ENCODE measurements around the gene COX6B1. TPM values are rescaled to one million over a fixed set of nuclear protein-coding genes. Genes with fewer than 3 reads are reported as not detected.

The COX6B1 gene
- total RNA-seq, 1 donor from 2014 or later, result 448 TPM

DNA sequence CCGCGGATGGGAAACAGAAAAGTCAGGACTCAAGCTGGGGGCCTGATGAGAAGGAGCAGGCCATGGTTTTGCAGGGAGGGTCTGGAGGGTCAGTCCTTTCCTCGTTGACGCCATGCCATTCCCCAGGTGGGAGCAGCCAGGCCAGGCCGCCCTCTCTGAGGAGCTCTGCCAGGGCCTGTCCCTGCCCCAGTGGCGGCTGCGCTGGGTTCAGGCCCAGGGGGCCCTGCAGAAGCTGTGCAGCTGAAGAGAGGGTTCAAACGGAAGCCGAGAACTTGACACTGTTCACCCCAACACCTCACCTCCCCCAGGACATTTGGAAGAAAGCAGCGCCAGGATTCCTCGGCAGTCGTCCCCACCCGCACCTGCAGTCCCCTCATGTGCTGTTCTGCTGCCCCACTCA, 25.4 kb upstream of the COX6B1 start:
- no peaks in the 10 kb centered on the region for H3K4me1 Mint-ChIP-seq (ENCODE audit: low read depth, unreplicated experiment)
- peaks cover 9% of the 10 kb centered on the region for H3K27me3 Mint-ChIP-seq (ENCODE audit: unreplicated experiment)
- no peak overlapping the region for H3K27ac Mint-ChIP-seq (ENCODE audit: unreplicated experiment)
- DNase-seq, result no peak
- TF ChIP-seq, protein P1, sequence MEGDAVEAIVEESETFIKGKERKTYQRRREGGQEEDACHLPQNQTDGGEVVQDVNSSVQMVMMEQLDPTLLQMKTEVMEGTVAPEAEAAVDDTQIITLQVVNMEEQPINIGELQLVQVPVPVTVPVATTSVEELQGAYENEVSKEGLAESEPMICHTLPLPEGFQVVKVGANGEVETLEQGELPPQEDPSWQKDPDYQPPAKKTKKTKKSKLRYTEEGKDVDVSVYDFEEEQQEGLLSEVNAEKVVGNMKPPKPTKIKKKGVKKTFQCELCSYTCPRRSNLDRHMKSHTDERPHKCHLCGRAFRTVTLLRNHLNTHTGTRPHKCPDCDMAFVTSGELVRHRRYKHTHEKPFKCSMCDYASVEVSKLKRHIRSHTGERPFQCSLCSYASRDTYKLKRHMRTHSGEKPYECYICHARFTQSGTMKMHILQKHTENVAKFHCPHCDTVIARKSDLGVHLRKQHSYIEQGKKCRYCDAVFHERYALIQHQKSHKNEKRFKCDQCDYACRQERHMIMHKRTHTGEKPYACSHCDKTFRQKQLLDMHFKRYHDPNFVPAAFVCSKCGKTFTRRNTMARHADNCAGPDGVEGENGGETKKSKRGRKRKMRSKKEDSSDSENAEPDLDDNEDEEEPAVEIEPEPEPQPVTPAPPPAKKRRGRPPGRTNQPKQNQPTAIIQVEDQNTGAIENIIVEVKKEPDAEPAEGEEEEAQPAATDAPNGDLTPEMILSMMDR (IDR thresholded peaks at IDR 0.05; ENCODE audit: partially characterized antibody, unreplicated experiment), result no peak
- peaks cover 6% of the 10 kb centered on the region for H3K9me3 Mint-ChIP-seq (ENCODE audit: unreplicated experiment)
- no peak overlapping the region for H3K4me3 Mint-ChIP-seq (ENCODE audit: unreplicated experiment)
- no peaks in the 10 kb centered on the region for H3K36me3 Mint-ChIP-seq (ENCODE audit: unreplicated experiment)

DNA sequence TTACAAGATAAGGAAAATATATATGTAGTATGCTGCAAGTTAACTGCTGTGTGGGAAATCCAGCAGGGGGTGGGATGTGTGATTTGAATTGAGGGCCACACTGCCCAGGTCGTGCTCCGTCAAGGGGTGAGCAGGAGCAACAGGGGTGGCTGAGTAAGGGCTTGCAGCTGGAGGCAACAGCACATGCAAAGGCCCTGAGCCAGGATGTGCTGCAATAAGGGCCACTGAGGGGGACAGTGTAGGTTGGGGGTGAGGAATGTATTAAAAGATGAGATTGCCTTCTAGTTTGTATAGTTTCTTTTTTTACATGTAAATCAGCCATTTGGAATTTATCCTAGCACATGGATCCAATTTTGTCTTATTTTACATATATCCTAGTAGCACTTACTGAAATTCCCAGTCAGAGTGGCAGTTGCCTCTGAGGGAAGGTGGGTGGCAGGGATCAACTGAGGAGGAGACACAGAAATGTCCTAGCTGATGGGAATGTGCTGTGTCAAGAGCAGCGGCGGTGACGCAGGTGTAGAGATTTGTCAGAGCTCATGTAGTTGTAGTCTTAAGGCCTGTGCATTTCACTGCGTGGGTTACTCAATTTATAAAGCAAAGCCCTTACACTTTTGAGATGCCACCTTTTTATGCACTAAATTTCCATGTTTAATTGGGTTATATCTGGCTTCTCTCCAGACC, 24.7 kb upstream of the COX6B1 start:
- Mint-ChIP-seq H3K27ac (ENCODE audit: unreplicated experiment) (peak overlapping the region; percentile 40), H3K4me3 (ENCODE audit: unreplicated experiment) (no peak overlapping the region), H3K36me3 (ENCODE audit: unreplicated experiment) (no peaks in the 10 kb centered on the region), H3K27me3 (ENCODE audit: unreplicated experiment) (peaks cover 9% of the 10 kb centered on the region), H3K4me1 (ENCODE audit: low read depth, unreplicated experiment) (no peaks in the 10 kb centered on the region), H3K9me3 (ENCODE audit: unreplicated experiment) (peaks cover 8% of the 10 kb centered on the region)
- no peak for DNase-seq
- TF ChIP-seq, protein P1 (IDR thresholded peaks at IDR 0.05; ENCODE audit: partially characterized antibody, unreplicated experiment), result no peak

DNA sequence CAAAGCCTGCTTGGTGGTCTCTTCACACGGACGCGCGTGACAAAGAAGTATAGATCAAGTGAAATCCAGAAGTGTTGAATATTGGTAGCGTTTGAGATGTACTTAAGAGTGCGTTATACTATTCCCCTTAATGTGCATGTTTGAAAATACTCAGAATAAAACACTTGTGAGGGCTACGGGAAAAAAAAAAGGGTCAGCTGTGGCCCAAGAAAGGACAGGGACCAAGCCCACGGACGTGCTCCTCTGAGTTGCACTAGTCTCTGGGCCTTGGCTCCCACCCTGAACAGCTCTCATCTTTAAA, 19.9 kb upstream of the COX6B1 start:
- Mint-ChIP-seq H3K4me3 (ENCODE audit: unreplicated experiment) (peak overlapping the region; percentile 98), H3K36me3 (ENCODE audit: unreplicated experiment) (no peaks in the 10 kb centered on the region), H3K27ac (ENCODE audit: unreplicated experiment) (peak overlapping the region; percentile 52), H3K4me1 (ENCODE audit: low read depth, unreplicated experiment) (peaks cover 2% of the 10 kb centered on the region), H3K27me3 (ENCODE audit: unreplicated experiment) (peaks cover 9% of the 10 kb centered on the region), H3K9me3 (ENCODE audit: unreplicated experiment) (peaks cover 7% of the 10 kb centered on the region)
- TF ChIP-seq, protein P1 (IDR thresholded peaks at IDR 0.05; ENCODE audit: partially characterized antibody, unreplicated experiment), result no peak
- DNase-seq, result no peak

DNA sequence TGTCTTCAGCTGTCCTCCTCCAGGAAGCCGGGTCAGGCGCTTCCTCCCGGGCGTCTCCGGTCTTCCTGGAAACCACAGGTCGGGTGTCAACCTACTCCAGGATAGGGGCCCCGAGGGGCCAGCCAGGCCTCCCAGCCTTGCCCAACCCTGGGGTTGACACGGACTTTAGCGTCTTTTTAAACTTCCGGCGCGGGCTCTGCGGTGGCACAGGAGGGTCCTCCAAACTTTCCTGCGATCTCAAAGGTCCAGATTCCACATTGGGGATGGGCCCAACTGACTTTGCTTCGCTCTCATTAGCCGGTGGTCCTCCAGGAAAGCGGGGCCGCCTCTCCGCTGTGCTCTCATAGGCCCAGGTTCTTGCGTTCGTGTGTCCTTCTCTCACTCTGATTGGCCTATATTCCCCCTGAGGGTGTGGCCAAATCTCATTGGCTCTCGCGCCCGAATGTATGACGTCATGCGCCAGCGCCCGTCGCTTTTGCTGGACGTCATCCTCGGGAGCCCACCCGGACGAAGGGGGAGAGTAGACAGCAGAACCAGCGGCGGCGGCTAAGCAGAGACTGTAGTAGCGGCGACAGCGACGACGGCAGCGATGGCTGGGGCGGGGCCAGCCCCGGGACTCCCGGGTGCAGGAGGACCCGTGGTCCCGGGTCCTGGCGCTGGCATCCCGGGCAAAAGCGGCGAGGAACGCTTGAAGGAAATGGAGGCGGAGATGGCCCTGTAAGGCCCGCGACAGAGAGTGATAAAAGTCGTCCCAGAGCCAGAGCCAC, 19.4 kb upstream of the COX6B1 start, which contains the start of gene RBM42:
TSS of gene RBM42 (plus strand) at position 472 of the 767 bp plus-strand sequence. CDS start at position 590, 118 bp downstream.
- TF ChIP-seq, protein P1 (IDR thresholded peaks at IDR 0.05; ENCODE audit: partially characterized antibody, unreplicated experiment), result no peak
- peaks cover 5% of the 10 kb centered on the region for H3K27me3 Mint-ChIP-seq (ENCODE audit: unreplicated experiment)
- H3K27ac Mint-ChIP-seq (ENCODE audit: unreplicated experiment), result peak within 1 kb of the TSS; percentile 90
- peak within 1 kb of the TSS; percentile 98 for H3K4me3 Mint-ChIP-seq (ENCODE audit: unreplicated experiment)
- H3K36me3 Mint-ChIP-seq (ENCODE audit: unreplicated experiment), result no peaks in the 10 kb centered on the region
- H3K9me3 Mint-ChIP-seq (ENCODE audit: unreplicated experiment), result peaks cover 7% of the 10 kb centered on the region
- peaks cover 2% of the 10 kb centered on the region for H3K4me1 Mint-ChIP-seq (ENCODE audit: low read depth, unreplicated experiment)
- DNase-seq, result peak; percentile 97

DNA sequence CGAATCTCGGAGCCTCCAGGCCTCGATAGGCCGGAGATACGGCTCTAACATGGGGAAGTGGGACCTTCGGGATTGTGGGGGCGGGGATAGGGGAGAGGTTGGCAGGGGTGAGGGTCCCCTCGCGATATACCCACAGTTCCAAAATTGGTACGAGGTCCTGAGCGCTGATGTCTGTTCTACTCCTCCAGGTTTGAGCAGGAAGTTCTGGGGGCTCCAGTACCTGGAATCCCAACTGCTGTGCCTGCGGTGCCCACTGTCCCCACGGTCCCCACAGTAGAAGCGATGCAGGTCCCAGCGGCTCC, 18.8 kb upstream of the COX6B1 start:
- Mint-ChIP-seq H3K27me3 (ENCODE audit: unreplicated experiment) (peaks cover 5% of the 10 kb centered on the region), H3K27ac (ENCODE audit: unreplicated experiment) (no peak overlapping the region), H3K36me3 (ENCODE audit: unreplicated experiment) (no peaks in the 10 kb centered on the region), H3K4me1 (ENCODE audit: low read depth, unreplicated experiment) (peaks cover 2% of the 10 kb centered on the region), H3K4me3 (ENCODE audit: unreplicated experiment) (peak overlapping the region; percentile 98), H3K9me3 (ENCODE audit: unreplicated experiment) (peaks cover 7% of the 10 kb centered on the region)
- TF ChIP-seq, protein P1 (IDR thresholded peaks at IDR 0.05; ENCODE audit: partially characterized antibody, unreplicated experiment), result no peak
- DNase-seq, result no peak
